Esophagus mucosa (tissue), 1 donor: Measurements from ENCODE around the gene NEURL1B. TPM values are rescaled to one million over a fixed set of nuclear protein-coding genes. Genes with fewer than 3 reads are reported as not detected.

Source experiments
- ATAC-seq: fragments of 200-7000 bp; cut with Tn5 transposase; one replicate; pipeline ENCODE4 v1.9.1; 2020
- total RNA-seq: library from RNA; stranded (reverse); gene quantifications from one replicate; pipeline ENCODE4 v1.2.4, GENCODE V29; 2023
- donor health status: DM: yes; HTN: yes; CAD: no.

Gene NEURL1B
- total RNA-seq, 1 donor from 2014 or later: 12.7 TPM

- ATAC-seq: no peak
These were observed 30.4 kb upstream of the NEURL1B start for GRCh38 chr5:172610643-172611042.

GRCh38 chr5:172611913-172612312, 29.1 kb upstream of the NEURL1B start:
- no peak for ATAC-seq

DNA sequence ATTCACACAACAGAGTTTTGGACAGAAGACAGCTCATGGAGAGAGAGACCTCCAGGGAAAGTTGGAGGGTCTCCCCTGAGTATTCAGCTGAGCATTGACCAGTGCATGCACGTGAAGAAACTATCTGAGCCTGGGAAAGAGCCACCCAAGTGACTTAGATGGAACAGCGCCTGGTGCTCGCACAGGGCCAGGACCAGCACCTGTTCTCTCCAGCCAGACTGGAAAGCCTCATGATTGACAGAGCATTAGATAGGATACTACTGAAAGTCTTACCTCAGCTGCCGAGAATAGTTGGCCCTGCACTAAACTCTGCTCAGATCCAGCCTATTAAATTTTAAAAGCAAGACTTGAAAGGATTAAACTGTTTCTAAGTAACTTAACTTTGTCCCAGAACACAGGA, 28.3 kb upstream of the NEURL1B start:
- ATAC-seq: no peak

DNA sequence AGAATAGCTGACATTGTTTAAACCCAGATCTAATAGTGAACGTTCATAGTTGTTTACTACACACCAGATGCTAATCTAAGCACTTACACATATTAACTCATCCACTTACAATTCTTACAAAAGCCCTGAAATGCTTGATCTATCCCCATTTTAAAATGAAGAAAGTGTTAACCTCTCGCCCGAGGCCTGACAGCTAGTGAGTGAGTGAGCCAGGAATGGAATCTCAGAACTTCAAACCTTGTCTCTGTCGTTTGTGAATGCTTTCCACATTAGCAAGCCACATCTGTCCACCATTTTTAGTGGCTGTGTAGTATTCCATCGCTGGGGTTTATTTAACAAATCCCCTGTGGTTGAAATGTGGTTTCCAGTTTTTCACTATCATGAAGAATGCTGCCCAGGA, 24.9 kb upstream of the NEURL1B start:
- ATAC-seq: no peak

DNA sequence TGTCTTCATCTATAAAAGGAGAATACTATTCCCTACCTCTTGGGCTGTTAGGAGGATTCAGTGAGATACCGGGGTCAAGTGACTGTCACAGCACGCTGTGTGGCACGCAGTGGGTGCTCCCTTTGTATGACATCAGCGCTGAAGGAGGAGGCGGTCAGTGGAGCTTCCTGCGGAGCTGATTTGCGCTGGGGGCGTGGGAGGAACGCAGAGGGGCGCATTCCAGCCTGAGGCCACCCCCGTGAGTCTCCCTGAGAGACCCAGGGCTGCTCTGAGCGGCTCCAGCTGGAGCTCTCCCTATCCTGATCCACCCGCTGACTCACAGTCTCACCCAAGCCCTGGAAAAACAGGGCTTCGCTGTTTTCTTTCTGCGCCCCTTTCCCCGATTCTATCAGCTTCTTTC, 24.3 kb upstream of the NEURL1B start:
- ATAC-seq: no peak

DNA sequence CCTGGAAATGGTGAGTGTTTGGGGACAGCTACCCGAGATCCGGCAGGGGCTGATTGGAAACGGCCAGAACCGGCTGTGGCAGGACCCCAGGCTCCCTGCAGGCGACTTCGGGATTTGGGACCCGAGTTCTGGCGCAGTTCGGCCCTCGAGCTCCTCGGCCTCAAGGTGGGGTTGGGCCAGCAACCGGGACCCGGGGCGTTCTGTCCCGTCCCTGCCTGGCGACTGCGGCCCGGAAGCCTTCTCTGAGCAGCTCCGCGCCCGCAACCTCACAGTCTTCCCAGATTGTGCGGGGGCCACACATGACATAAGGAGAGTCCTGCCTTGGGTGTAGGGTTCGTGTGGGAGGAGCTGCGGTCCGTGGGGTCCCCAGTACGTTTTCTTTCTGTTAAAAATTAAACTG, 23.2 kb upstream of the NEURL1B start:
- no peak for ATAC-seq

DNA sequence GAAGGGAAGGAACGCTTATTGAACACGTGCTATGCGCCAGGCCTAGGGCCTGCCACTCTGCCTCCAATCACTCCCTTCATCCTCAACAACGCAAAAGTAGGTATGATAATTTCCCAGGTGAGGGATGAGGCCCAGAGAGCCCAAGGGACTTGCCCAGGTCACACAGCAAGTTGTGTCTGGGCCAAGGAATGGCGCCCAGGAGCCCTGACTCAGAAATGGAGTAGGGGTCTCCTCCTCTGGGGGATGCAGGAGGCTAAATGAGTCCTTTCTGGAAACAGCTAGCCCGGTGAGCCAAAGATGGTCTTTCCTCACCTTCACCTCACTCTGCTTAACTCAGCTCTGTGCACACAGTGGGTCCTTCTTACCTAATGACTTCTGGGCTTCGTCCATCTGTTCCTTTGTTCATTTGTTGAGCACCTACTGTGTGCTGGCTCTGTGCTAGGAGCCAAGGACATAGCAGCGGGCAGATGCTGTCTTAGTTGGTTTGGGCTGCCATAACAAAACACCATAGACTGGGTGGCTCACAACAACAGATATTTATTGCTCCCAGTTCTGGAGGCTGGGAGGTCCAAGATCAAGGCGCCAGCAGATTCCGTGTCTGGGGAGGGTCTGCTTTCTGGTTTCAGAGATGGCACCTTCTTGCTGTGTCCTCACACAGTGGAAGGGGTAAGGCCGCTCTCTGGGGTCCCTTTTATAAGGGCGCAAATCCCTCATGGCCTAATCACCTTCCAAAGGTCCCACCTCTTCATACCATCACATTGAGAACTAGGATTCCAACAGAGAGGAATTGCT, 22.3 kb upstream of the NEURL1B start:
- ATAC-seq: no peak

GRCh38 chr5:172620506-172620905, 20.6 kb upstream of the NEURL1B start:
- no peak for ATAC-seq

DNA sequence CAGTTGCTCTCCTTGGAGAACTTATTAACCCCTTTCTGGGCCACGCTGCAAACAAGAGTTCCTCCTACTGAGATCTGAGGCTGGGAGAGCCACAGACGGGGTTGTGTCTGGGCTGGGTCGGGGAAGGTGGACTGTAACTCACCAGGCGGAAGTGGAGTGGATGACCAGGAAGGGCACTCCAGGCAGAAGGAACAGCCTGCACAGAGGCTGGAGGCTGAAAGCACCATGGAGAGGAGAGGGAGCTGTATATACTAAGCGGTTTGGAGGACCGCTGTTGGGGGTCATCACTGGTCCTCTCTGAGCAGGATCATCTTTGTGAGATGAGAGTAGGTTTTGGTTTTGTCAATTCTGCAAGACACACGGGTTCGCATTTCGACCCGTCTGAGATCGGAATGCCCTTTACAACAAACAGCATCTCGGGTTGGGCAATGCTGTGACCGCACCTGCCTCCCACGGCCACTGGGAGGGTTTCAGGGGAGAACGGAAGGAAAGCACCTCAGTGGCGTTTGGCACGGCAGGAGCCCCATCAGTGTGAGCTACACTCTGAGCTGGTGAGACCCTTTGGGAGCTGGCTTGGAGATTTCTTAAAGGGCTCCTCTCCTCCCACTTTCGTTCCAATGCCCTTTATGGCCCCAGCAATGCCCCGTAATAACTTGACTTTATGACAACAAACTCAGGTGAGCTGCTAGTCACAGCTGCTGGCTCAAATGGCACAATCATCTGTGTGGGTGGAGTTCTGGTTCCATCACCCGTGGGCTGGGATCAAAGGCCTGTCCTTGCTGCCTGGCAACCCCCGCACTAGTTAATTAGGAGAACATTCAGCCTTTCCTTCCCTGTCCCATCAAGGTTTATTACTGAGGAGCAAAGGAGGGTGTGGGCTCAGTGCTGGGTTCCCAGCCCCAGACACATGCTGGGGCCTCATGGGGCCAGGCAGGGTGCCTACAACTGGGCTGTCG, 18.7 kb upstream of the NEURL1B start:
- no peak for ATAC-seq

- no peak for ATAC-seq
These were observed 17.6 kb upstream of the NEURL1B start for GRCh38 chr5:172623313-172623980.

DNA sequence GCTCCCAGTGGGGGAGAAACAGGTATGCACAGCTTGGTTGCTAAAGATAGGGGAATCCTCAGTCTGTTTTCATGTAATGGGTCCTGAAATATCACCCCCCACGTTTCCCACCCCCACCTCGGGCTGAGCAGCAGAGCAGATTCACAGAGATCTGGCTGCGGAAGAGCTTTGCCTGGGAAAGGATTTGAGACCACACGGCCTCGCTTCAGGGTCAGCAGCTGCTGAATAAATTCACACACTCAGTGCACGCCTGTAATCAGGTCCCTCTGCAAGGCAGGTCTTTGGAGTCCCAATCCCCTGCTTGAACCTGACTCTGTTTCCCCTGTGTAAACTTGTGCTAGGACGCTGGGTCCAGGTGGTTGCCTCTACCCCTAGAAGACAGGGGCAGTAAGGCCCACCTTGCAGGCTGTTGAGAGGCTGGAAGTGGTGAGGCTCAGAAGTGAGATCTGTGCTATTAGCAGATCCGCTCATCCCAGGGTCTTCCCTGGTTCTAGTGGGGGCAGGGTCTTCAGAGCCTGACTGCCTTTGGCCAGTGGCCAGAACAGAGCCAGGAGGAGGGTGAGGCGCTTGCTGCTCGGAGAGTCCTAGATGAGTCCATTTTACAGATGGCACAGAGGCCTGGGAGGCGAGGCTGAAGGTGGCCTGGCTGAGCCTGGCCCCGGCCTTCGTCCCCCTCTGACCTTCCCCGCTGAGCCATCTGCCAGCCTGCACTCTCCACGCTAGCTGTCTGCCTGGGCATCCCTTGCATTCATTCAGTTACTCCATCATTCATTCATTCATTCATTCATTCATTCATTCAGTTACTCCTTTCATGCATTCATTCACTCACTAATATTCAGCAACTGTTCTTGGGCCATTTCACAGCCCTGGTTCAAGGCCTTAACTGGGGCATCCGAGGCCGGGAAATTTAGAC, 16.7 kb upstream of the NEURL1B start:
- no peak for ATAC-seq

GRCh38 chr5:172624996-172625964, 15.8 kb upstream of the NEURL1B start:
- ATAC-seq: no peak

- peak; percentile 24 for ATAC-seq
These were observed 15.0 kb upstream of the NEURL1B start for GRCh38 chr5:172626031-172626581.

GRCh38 chr5:172630082-172630481, 11.0 kb upstream of the NEURL1B start:
- ATAC-seq: no peak

GRCh38 chr5:172630482-172630881, 10.6 kb upstream of the NEURL1B start:
- no peak for ATAC-seq

DNA sequence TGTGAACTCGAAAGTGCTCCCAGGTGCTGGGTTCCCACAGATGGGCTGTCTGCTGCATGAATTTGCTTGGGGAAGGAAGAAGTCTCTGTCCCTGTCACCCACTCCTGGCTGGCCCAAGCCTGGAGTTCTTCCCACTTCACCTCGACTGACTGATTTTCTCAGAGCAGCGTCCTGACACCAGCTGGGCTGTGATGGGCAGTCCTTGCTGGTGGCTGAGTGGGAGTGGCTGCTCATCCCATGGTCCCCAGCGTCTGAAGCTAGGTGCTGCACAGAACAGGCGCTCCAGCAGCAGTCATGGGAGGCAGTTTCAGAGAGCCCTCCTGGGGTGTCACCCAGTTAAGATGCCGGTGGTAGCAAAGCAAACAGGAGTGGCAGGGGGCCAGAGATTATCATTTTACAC, 10.1 kb upstream of the NEURL1B start:
- no peak for ATAC-seq

DNA sequence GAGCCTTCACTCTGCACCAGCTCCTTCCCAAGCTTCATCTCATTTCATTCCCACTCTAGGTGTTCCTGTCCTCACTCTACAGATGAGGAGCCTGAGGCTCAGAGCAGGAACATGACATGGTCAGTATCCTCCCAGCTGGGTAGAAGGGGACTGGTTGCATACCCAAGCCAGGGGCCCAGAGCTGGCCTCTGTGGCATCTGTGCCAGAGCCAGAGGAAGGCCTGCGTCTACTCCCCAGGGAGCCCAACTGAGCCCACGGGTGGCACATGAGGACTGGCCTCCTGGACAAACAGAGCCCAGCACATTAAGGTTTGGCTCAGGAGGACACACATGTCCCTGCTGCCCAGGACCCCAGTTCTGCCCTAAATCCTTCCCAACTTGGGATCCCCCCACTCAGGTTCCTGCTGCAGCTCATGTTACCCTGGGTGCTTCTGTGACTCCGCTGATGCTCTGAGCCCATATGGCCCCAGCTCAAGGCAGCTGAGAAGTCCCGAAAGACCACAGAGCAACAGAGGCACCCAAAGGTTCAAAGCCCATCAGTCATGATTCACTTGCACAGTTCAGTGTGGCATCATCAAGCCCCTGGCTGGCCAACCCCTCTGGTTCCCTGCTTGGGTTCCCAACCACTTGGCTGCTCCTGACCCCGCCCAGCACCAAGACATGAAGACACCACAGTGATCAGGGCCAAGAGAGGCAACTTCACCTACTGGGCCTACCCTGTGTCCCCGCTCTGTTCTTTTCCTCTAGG, 8.5 kb upstream of the NEURL1B start:
- ATAC-seq: no peak

DNA sequence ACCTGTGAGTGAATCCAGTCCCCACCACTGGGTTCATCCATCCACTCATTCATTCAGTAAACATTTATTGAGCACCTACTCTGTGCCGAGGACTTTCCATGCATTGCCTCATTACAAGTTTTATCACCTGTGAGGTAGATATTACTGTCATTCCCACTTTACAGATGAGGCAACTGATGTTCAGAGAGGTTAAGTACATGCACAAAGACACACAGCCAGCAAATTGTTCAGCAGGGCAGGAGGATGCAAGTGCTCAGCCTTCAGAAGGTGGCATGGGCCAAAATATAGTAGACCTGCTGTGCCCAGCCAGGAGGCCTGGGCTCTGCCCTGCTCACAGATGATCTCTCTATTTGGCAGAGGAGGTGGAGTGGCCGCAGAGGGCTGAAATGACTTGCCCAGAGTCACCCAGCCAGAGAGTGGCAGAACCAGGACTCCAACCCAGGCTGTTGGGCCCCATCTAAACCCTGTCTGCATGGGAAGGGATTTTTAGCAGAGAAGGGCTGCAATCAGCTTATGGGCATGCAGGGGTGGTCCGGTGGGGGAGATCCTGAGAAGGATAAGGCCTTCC, 7.6 kb upstream of the NEURL1B start:
- no peak for ATAC-seq
